GM12875 (cell line): Measurements from ENCODE around the gene PPM1L.

Experiments used
- H3K4me3 ChIP-seq: one replicate; pipeline ENCODE4 v1.5.1; 2011; ENCODE audit warnings: low read depth, low read length, control low read depth
- CTCF ChIP-seq: IDR thresholded peaks from 2 replicates; pipeline ENCODE4 v1.5.1; 2011; ENCODE audit warnings: low read depth, mild to moderate bottlenecking, control low read depth, inconsistent platforms, low read length, moderate library complexity, borderline replicate concordance; ENCODE audit not compliant: insufficient read depth

PPM1L gene

GRCh38 chr3:160792540-160792939, 36.5 kb downstream of the PPM1L start:
- no peak overlapping the region for H3K4me3 ChIP-seq
- TF ChIP-seq CTCF, result no peak

- TF ChIP-seq CTCF, result no peak
- H3K4me3 ChIP-seq, result no peak overlapping the region
Measured at GRCh38 chr3:160793722-160794252, 37.8 kb downstream of the PPM1L start.

GRCh38 chr3:160796089-160796812, 40.2 kb downstream of the PPM1L start:
- TF ChIP-seq CTCF, result no peak
- no peak overlapping the region for H3K4me3 ChIP-seq

- H3K4me3 ChIP-seq, result no peak overlapping the region
- TF ChIP-seq CTCF, result no peak
Measured at GRCh38 chr3:160796813-160797164, 40.8 kb downstream of the PPM1L start.

- TF ChIP-seq CTCF, result no peak
- no peak overlapping the region for H3K4me3 ChIP-seq
Measured at GRCh38 chr3:160797356-160797755, 41.3 kb downstream of the PPM1L start.

- H3K4me3 ChIP-seq, result no peak overlapping the region
- no peak for TF ChIP-seq CTCF
Measured at GRCh38 chr3:160801386-160802118, 45.5 kb downstream of the PPM1L start.

- TF ChIP-seq CTCF, result no peak
- no peak overlapping the region for H3K4me3 ChIP-seq
Measured at GRCh38 chr3:160804762-160805161, 48.7 kb downstream of the PPM1L start.
